Stimulated activated CD4-positive, alpha-beta T cell treated with anti-CD3 and anti-CD28 coated beads, TNF-alpha, amount 100 ng/mL, for 48 hours (primary cell): ENCODE results near the gene CENPP.

Experiments
- DNase-seq, 3 donors: peaks; one replicate each; pipeline ENCODE4 v3.0.0-alpha.2; 2020; ENCODE audit warnings: low read depth in 3 of 3

CENPP gene

GRCh38 chr9:92325269-92325990 is at the start of gene CENPP, which contains the start of gene NOL8:
Gene CENPP (plus strand): TSS chr9:92325953.
Gene NOL8 (minus strand): TSS chr9:92325350. CDS start chr9:92324161, 1,189 bp downstream.
- DNase-seq: peak; percentile 63 to 73 (median 70)

DNA sequence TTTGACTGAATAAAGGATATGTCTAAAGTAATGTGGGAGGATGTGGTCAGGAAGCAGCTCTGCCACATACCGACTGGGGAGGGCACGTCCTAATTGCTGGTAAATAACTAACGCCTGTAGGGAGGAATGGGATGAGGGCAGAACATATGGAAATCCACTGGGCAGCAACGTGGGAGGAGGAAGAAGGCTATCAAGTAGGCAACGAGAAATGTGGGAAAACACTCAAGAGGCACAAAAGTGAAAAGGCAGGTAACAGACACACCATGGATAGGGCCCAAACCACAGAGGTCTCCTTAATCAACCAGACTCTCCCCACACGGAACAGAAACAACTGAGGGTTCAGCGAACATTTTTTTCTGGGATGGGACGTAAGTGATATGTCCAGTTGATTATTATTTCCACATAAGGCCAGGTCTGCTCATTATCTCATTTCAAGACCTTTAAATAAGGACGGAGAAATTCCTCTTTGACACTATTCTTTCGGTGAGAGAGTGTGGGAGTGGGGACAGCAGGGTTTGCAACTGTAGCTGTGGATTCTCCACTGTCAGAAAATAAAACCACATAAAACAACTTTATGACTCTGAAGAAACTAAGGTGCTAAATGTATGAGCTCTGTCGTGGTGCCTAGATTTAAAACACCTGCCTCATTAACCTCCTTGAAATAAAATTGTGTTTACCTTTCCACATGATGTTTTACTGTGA is 49.3 kb upstream of the CENPP start:
- DNase-seq: no peak

DNA sequence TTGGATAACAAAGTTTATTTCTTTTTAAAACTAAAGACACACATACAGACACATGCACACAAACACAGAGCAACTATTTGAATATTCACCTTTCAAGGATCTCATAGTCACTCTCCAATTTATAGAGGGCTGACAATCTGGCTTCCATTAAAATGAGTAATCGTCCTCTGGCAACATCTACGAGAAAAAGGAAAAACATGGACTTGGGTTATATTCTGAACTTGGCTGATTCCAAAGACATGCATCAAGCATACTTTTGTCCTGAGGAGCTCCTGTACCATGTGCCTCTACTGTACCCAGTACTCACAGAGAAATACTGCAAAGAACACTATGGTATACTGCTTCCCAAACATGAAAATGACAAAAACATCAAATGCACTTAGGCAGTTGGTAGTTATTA is 47.6 kb upstream of the CENPP start:
- DNase-seq: no peak

DNA sequence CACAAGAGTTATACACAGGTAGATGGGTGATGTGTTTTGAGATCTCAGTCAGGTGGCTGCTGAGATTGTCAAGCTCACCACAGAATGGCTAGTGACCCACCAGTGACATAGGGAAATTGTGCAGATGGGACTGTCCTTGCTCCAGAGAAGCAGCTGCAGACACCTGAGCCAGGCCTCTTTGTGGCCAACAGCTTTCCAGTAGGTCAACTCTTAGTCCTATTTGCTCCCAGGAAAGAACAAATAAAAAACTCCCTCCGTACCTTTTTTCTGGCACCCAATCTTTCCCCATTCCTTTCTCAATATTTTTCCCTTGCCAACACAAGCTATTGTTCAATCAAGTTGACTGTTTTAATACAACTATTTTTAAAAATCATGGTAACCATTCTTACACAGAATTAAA is 46.5 kb upstream of the CENPP start:
- no peak for DNase-seq

DNA sequence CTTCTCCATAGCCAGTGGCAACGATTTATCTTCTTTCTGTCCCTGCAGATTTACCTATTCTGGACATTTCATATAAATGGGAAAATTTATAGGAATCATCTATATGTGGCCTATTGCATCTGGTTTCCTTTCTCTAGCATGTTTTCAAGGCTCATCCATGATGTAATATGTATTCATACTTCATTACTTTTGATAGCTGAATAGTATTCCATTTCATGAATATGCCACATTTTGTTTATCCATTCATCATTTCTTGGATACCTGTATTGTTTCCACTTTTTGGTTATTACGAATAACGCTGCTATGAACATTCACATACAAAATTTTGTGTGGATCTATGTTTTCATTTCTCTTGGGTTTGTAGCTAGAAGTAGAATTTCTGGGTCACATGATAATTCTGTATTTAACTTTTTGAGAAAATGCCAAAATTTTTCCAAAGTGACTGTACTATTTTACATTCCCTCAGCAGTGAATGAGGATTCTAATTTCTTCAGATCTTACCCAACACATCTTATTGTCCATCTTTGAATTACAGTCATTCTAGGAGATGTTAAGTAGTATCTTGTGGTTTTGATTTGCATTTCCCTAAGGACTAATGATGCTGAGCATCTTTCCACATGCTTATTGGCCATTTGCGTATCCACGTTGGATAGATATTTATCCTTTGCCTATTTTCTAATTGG is 35.9 kb upstream of the CENPP start:
- no peak for DNase-seq

- no peak for DNase-seq
These were observed 34.8 kb upstream of the CENPP start for GRCh38 chr9:92290785-92291429.

GRCh38 chr9:92291577-92291976 is 34.2 kb upstream of the CENPP start:
- no peak for DNase-seq

GRCh38 chr9:92292338-92293074 is 33.2 kb upstream of the CENPP start:
- DNase-seq: no peak

- no peak for DNase-seq
These were observed 32.7 kb upstream of the CENPP start for GRCh38 chr9:92293075-92293354.

DNA sequence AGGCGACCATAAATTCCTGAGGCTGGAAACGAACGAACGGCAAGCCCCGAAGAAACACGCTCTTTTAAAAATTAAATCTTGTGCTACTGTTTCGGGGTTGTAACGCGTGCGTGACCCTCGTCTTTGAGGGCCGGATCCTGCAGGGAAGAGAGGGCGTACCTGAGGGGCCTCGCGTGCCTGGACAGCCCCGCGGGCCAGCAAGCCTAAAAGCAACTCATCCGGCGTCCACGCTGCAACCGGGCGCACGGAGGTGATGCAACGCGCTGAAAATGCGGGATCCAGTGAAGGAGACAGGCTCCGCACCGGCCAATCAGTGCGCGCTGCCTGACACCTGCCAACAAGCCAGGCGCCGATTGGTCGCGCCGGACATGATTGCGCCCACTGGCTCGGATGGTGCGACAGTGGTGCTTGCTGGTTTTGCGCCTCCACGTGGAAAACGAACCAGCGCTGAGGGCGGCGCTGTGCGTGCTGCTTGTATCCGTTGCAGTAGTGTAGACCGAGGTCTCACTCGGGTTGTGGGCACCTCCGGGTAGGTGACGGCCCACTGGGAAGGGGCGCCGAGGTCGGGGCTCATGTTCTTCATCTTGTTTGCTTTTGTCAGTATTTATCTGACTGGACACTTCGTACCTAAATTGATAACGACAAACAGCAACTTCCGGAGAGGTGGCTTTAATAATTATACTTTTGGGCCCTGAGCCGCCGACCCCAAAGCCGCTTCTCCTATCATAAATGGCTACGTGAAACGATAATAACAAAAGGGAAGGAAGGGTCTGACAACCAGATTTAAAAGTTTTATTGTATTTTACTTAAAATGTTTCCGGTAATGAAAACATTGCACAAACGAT is 32.1 kb upstream of the CENPP start, which contains the start of gene IARS1:
Gene IARS1 (minus strand): TSS at position 246 of the 845 bp plus-strand sequence. CDS start 4,278 bp downstream, outside the sequence.
- peak; percentile 92 to 100 (median 100) for DNase-seq

DNA sequence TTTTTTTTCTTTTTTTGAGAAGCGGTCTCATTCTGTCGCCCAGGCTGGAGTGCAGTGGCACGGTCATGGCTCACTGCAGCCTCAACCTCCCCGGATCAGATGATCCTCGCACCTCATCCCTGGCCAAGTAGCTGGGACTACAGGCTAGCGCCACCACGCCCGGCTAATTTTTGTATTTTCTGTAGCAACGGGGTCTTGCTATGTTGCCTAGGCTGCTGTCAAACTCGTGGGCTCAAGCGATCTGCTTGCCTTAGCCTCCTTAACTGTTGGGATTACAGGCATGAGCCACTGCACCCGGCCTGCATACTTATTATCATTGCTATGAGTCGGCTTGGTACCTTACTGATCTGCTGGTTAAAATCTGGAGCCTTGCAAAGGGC is 31.5 kb upstream of the CENPP start:
- DNase-seq: no peak

- no peak for DNase-seq
These were observed 30.4 kb upstream of the CENPP start for GRCh38 chr9:92295240-92295790.

GRCh38 chr9:92295827-92296258 is 29.9 kb upstream of the CENPP start:
- DNase-seq: no peak

DNA sequence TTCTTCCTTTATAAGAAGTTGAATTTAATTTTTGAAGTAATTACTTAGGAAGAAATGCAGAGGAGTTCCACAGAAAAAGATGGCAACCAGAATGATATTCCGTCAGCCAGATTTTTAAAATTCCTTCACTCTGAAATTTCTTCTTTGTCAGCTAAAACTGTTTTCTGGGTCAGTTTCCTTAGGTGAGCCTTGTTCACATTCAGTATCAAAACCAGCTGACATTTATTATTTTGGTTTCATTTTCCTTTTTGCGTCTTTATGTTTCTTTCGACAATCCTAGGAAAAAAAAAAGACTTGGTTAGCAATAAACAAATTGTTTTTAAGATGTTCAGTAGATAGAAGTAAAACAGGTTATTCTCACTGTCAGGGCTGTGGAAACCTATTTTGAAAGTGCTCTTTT is 28.1 kb upstream of the CENPP start:
- no peak for DNase-seq

- no peak for DNase-seq
These were observed 27.7 kb upstream of the CENPP start for GRCh38 chr9:92298036-92298435.

DNA sequence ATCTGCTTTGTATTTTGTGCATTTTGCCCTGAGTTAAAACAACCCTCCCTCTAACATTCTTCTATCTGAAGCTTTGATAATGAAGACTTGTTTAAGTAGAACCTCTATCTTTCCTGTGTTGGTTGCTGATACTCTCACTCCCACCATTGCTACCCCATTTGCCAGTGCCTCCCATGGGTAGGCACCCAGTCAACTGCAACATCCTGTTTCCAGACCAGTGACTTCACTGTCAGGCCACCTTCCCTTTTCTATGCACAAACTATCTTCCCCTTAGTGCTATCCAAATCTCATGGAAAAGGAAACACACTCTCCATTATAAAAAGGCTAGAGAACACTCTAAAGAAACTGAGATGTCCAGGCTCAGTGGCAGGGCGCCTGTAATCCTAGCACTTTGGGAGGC is 26.6 kb upstream of the CENPP start:
- DNase-seq: no peak

- DNase-seq: no peak
These were observed 24.8 kb upstream of the CENPP start for GRCh38 chr9:92300936-92301335.

DNA sequence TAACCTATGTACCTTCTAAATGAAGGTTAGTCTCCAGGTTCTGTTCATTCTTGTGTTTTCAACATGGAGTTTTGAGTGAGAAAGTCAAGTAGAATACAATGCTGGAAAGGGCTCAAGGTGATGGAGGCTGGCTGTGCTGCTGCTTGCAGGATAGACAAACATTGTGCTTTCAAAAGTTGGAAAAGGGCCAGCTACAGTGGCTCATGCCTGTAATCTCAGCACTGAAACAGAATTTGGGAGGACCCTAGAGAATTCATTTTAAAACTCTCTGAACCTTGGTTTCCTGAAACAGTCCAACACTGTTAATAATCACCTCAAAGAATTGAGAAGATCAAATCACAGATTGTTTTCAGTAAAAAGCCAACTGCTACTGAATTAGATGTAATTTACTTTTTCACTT is 16.9 kb upstream of the CENPP start:
- no peak for DNase-seq

- DNase-seq: no peak
These were observed 15.2 kb upstream of the CENPP start for GRCh38 chr9:92310562-92310961.

- DNase-seq: no peak
These were observed 12.7 kb upstream of the CENPP start for GRCh38 chr9:92312887-92313623.
